H9 (cell line): ENCODE measurements around the gene P2RX6. TPM values are rescaled to one million over a fixed set of nuclear protein-coding genes. Genes with fewer than 3 reads are reported as not detected.
A peak's percentile ranks its signal among the peaks of the same experiment; 100 is the strongest.

Source experiments
- DNase-seq: peaks from one replicate; pipeline ENCODE4 v3.0.0-alpha.2; 2017
- H2AFZ ChIP-seq: one replicate; pipeline ENCODE4 v1.6.1; 2013; ENCODE audit warnings: mild to moderate bottlenecking, low read length, control low read depth, moderate library complexity
- H2AK5ac ChIP-seq: 2 replicates; pipeline ENCODE4 v1.6.1; 2013; ENCODE audit warnings: low read length, control low read depth, mixed read lengths; ENCODE audit not compliant: insufficient read length
- H2BK120ac ChIP-seq: one replicate; pipeline ENCODE4 v1.6.1; 2013; ENCODE audit warnings: low read depth, mild to moderate bottlenecking, low read length, control low read depth, inconsistent platforms; ENCODE audit not compliant: poor library complexity, severe bottlenecking
- H2BK12ac ChIP-seq: 2 replicates; pipeline ENCODE4 v1.6.1; 2013; ENCODE audit warnings: low read length, control low read depth, mixed read lengths, low read depth; ENCODE audit not compliant: insufficient read length
- H2BK15ac ChIP-seq: 2 replicates; pipeline ENCODE4 v1.6.1; 2013; ENCODE audit warnings: low read depth, low read length, control low read depth
- H2BK20ac ChIP-seq: one replicate; pipeline ENCODE4 v1.6.1; 2013; ENCODE audit warnings: low read depth, mild to moderate bottlenecking, low read length, control low read depth, inconsistent platforms; ENCODE audit not compliant: poor library complexity, severe bottlenecking
- H2BK5ac ChIP-seq: 2 replicates; pipeline ENCODE4 v1.6.1; 2013; ENCODE audit warnings: low read length, control low read depth, mixed read lengths; ENCODE audit not compliant: insufficient read length
- H3K14ac ChIP-seq: 2 replicates; pipeline ENCODE4 v1.6.1; 2013; ENCODE audit warnings: low read length, control low read depth; ENCODE audit not compliant: insufficient read depth
- H3K18ac ChIP-seq: 2 replicates; pipeline ENCODE4 v1.6.1; 2013; ENCODE audit warnings: low read depth, mild to moderate bottlenecking, mixed read lengths, low read length, control low read depth; ENCODE audit not compliant: insufficient read length
- H3K23ac ChIP-seq: 2 replicates; pipeline ENCODE4 v1.6.1; 2013; ENCODE audit warnings: low read length, control low read depth, mixed read lengths, low read depth; ENCODE audit not compliant: insufficient read length
- H3K23me2 ChIP-seq: 2 replicates; pipeline ENCODE4 v1.6.1; 2013; ENCODE audit warnings: low read depth, mild to moderate bottlenecking, mixed read lengths, low read length, control low read depth; ENCODE audit not compliant: insufficient read length, poor library complexity, severe bottlenecking
- H3K27ac ChIP-seq: 2 replicates; pipeline ENCODE4 v1.5.1; 2013; ENCODE audit warnings: low read length, control low read depth, mixed read lengths, low read depth; ENCODE audit not compliant: insufficient read length
- H3K27me3 ChIP-seq: 2 replicates; pipeline ENCODE4 v1.6.1; 2013; ENCODE audit warnings: low read length, control low read depth, inconsistent platforms; ENCODE audit not compliant: insufficient read depth
- H3K4ac ChIP-seq: 2 replicates; pipeline ENCODE4 v1.6.1; 2013; ENCODE audit warnings: low read depth, mild to moderate bottlenecking, control low read depth, inconsistent platforms, low read length, moderate library complexity
- H3K4me1 ChIP-seq: 2 replicates; pipeline ENCODE4 v1.6.1; 2013; ENCODE audit warnings: low read length, control low read depth, inconsistent platforms; ENCODE audit not compliant: insufficient read depth
- H3K4me2 ChIP-seq: 2 replicates; pipeline ENCODE4 v1.6.1; 2013; ENCODE audit warnings: low read length, control low read depth, mixed read lengths; ENCODE audit not compliant: insufficient read length, insufficient read depth
- H3K56ac ChIP-seq: 2 replicates; pipeline ENCODE4 v1.6.1; 2013; ENCODE audit warnings: low read depth, mild to moderate bottlenecking, mixed read lengths, low read length, control low read depth; ENCODE audit not compliant: insufficient read length
- H3K79me1 ChIP-seq: 2 replicates; pipeline ENCODE4 v1.6.1; 2013; ENCODE audit warnings: low read depth, mild to moderate bottlenecking, moderate library complexity, low read length, control low read depth, inconsistent platforms; ENCODE audit not compliant: insufficient read depth, poor library complexity, severe bottlenecking
- H3K79me2 ChIP-seq: 2 replicates; pipeline ENCODE4 v1.6.1; 2013; ENCODE audit warnings: low read length, control low read depth, inconsistent platforms; ENCODE audit not compliant: insufficient read depth
- H3K9ac ChIP-seq: 2 replicates; pipeline ENCODE4 v1.6.1; 2013; ENCODE audit warnings: low read length, control low read depth, mixed read lengths; ENCODE audit not compliant: insufficient read length; ENCODE audit errors: extremely low read depth
- H3K9me3 ChIP-seq: one replicate; pipeline ENCODE4 v1.6.1; 2013; ENCODE audit warnings: low read depth, low read length, inconsistent platforms; ENCODE audit not compliant: control insufficient read depth
- H3T11ph ChIP-seq: one replicate; pipeline ENCODE4 v1.6.1; 2013; ENCODE audit warnings: mild to moderate bottlenecking, low read length, control low read depth, inconsistent platforms
- H4K20me1 ChIP-seq: one replicate; pipeline ENCODE4 v1.6.1; 2013; ENCODE audit not compliant: control insufficient read depth, insufficient read length, insufficient read depth
- H4K5ac ChIP-seq: 2 replicates; pipeline ENCODE4 v1.6.1; 2013; ENCODE audit warnings: low read depth, mild to moderate bottlenecking, mixed read lengths, low read length, control low read depth; ENCODE audit not compliant: insufficient read length
- H4K8ac ChIP-seq: replicated peaks from 2 replicates; pipeline ENCODE4 v1.6.1; 2013; ENCODE audit warnings: low read length, control low read depth, mixed read lengths, low read depth; ENCODE audit not compliant: insufficient read length
- H4K91ac ChIP-seq: 2 replicates; pipeline ENCODE4 v1.6.1; 2013; ENCODE audit warnings: low read depth, mild to moderate bottlenecking, moderate library complexity, mixed read lengths, low read length, control low read depth; ENCODE audit not compliant: insufficient read length
- H3K27ac Mint-ChIP-seq, 3 experiments: 2 replicates in 2 of 3; 3 replicates in 1 of 3; pipeline ENCODE4 v1.8.0; 2020 to 2021; ENCODE audit warnings: mixed read lengths in 3 of 3, mild to moderate bottlenecking in 1 of 3, moderate library complexity in 1 of 3
- H3K27me3 Mint-ChIP-seq: 2 replicates; pipeline ENCODE4 v1.8.0; 2021; ENCODE audit warnings: low read depth, mild to moderate bottlenecking, moderate library complexity, mixed read lengths
- H3K36me3 Mint-ChIP-seq, 3 experiments: 2 replicates in 2 of 3; 3 replicates in 1 of 3; pipeline ENCODE4 v1.8.0; 2020 to 2021; ENCODE audit warnings: low read depth in 3 of 3, mixed read lengths in 3 of 3; ENCODE audit not compliant: insufficient read depth in 1 of 3
- H3K4me1 Mint-ChIP-seq, 2 experiments: 2 replicates each; pipeline ENCODE4 v1.8.0; 2020; ENCODE audit warnings: mixed read lengths in 2 of 2
- H3K4me3 Mint-ChIP-seq, 2 experiments: 2 replicates in 1 of 2; 3 replicates in 1 of 2; pipeline ENCODE4 v1.8.0; 2020 to 2021; ENCODE audit warnings: mild to moderate bottlenecking in 2 of 2, mixed read lengths in 2 of 2, moderate library complexity in 1 of 2
- H3K9me3 Mint-ChIP-seq, 2 experiments: 2 replicates in 1 of 2; 3 replicates in 1 of 2; pipeline ENCODE4 v1.8.0; 2020; ENCODE audit warnings: mild to moderate bottlenecking in 2 of 2, mixed read lengths in 2 of 2, moderate library complexity in 1 of 2
- WGBS: extraction: QIAGEN DNeasy Blood & Tissue Kit; methylation state at CpG from one replicate; pipeline ENCODE4 v1.1.7; 2013; ENCODE audit warnings: missing lambda C conversion rate, low lambda C conversion rate, mixed read lengths; ENCODE audit not compliant: insufficient read length; ENCODE audit errors: extremely low coverage; 5-methylcytosine and 5-hydroxymethylcytosine counted together
- total RNA-seq: library from RNA; stranded (reverse); gene quantifications from 2 replicates; pipeline ENCODE4 v1.2.1, GENCODE V29; 2021
- TF ChIP-seq, protein P1 (sequence below): fragments of 200-600 bp; sonication (generic); conservative IDR thresholded peaks from 3 replicates; pipeline ENCODE4 v1.8.0; 2021; ENCODE audit warnings: antibody characterized with exemption, mild to moderate bottlenecking

P2RX6 gene
- total RNA-seq, 1 experiment from 2014 or later: not detected

DNA sequence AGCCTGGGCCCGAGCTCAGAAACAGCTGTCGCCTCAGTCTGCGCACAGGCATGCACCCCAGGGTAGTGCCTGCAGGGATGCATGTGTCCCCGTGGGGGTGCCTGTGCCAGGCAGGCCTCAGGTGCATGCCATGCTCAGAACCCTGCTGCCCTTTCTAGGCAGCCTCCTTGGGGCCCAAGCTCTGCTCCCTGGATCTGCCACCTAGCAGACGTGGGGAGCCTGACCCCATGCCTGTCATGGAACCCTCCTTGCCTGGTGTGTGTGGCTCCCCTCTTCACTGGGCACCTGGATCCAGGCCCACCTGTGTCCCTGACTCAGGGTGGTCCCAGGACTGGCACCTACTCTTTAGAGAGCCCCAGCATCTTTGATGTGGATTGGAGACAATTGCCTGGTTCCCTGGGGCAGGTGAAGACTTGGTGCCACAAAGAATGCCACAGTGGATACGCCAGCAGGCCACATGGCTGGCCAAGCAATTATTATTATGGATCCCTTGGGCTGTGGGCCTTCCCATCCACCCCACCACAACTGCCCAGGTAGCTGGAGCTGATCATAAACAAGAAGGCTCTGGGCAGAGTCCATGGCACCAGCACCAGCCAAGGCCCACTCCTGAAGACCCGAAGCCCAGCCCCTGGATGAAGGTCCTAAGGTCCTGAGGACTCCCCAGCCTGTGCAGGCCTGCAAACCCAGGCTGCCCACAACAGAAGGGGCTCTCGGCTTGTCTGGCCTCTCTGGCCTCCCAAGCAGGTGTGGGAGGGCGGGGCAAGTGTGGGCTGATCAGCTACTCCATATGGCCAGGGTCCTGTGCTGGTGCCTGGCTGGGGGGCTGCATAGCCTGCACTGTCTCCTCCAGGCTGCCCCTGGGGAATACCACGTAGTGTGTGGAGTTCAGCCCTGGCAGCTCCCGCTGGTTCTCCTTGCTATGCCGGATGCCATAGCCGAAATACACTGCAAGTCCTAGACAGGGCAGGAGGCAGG is 13.6 kb downstream of the P2RX6 start:
- H3K79me1 ChIP-seq: no peaks in the 10 kb centered on the region
- no peak overlapping the region for H4K5ac ChIP-seq
- H3T11ph ChIP-seq: no peak overlapping the region
- no peak overlapping the region for H3K4me2 ChIP-seq
- Mint-ChIP-seq H3K9me3 (no peaks in the 10 kb centered on the region), H3K27ac (no peak overlapping the region; a peak in 1 of 7 replicates), H3K4me1 (peaks cover 10 to 24% of the 10 kb centered on the region in 2 experiments), H3K36me3 (no peaks in the 10 kb centered on the region), H3K4me3 (no peak overlapping the region), H3K27me3 (peaks cover 36% of the 10 kb centered on the region)
- H3K18ac ChIP-seq: no peak overlapping the region
- WGBS: no CpG with 5 or more reads among the region's 13 CpGs
- H3K4me1 ChIP-seq: no peaks in the 10 kb centered on the region; the same call in 1 of the 2 replicates
- H4K8ac ChIP-seq: no peak overlapping the region
- H3K23me2 ChIP-seq: no peaks in the 10 kb centered on the region
- no peak overlapping the region for H2AFZ ChIP-seq
- no peaks in the 10 kb centered on the region for H3K79me2 ChIP-seq
- TF ChIP-seq, protein P1, sequence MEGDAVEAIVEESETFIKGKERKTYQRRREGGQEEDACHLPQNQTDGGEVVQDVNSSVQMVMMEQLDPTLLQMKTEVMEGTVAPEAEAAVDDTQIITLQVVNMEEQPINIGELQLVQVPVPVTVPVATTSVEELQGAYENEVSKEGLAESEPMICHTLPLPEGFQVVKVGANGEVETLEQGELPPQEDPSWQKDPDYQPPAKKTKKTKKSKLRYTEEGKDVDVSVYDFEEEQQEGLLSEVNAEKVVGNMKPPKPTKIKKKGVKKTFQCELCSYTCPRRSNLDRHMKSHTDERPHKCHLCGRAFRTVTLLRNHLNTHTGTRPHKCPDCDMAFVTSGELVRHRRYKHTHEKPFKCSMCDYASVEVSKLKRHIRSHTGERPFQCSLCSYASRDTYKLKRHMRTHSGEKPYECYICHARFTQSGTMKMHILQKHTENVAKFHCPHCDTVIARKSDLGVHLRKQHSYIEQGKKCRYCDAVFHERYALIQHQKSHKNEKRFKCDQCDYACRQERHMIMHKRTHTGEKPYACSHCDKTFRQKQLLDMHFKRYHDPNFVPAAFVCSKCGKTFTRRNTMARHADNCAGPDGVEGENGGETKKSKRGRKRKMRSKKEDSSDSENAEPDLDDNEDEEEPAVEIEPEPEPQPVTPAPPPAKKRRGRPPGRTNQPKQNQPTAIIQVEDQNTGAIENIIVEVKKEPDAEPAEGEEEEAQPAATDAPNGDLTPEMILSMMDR: no peak
- H3K23ac ChIP-seq: no peak overlapping the region
- no peak overlapping the region for H4K91ac ChIP-seq
- H3K9ac ChIP-seq: no peak overlapping the region
- no peaks in the 10 kb centered on the region for H4K20me1 ChIP-seq
- no peak overlapping the region for H2BK5ac ChIP-seq
- no peak overlapping the region for H3K4ac ChIP-seq
- H2BK12ac ChIP-seq: no peak overlapping the region
- no peak overlapping the region for H2BK15ac ChIP-seq
- H3K14ac ChIP-seq: no peak overlapping the region; the same call in 1 of the 2 replicates
- no peaks in the 10 kb centered on the region for H3K9me3 ChIP-seq
- H2AK5ac ChIP-seq: no peak overlapping the region
- peaks cover 3% of the 10 kb centered on the region; the same call in 1 of the 2 replicates for H3K27me3 ChIP-seq
- no peak overlapping the region for H2BK20ac ChIP-seq
- H2BK120ac ChIP-seq: no peak overlapping the region
- DNase-seq: peak; percentile 26
- no peak overlapping the region for H3K56ac ChIP-seq
- H3K27ac ChIP-seq: no peak overlapping the region
